Measurements from ENCODE around the gene PHLDA3. TPM values are rescaled to one million over a fixed set of nuclear protein-coding genes. Genes with fewer than 3 reads are reported as not detected.

PHLDA3 gene
- total RNA-seq, 1 experiment from 2014 or later, result 22.1 TPM

DNA sequence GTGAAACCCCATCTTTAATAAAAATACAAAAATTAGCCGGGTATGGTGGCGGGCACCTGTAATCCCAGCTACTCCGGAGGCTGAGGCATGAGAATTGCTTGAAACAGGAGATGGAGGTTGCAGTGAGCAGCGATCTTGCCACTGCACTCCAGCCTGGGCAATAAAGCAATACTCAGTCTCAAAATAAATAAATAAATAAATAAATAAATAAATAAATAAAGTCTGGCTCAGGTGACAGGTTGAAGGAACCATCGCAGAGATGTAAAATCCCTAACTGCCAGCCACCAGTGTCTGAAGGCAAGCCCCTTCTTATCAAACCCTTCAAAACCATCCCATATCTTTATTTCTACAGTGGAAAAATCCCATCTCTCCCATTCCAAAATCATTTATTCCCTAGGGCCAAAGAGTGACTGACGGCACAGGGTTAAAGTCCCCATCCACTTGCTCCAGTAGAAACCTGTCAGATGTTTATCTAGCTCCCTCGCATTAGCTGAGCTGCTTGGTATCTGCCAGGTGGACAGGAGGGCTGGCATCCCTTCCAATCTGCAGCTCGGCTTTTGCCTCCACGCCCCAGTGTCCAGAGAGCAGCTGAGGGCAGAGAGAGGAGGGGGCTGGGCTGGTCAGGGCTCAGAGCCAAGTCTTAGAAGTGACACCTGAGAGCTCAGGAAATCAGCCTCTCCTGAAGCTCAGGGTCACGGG, 33.0 kb upstream of the PHLDA3 start:
- H4K20me1 ChIP-seq (ENCODE audit: insufficient read depth), result no peaks in the 10 kb centered on the region
- H3K4me2 ChIP-seq (ENCODE audit: low read length), result no peak overlapping the region
- H3K9ac ChIP-seq (ENCODE audit: low read length), result no peak overlapping the region
- ATAC-seq (no peak), DNase-seq (ENCODE audit: low read depth, low spot score) (no peak)
- H2AFZ ChIP-seq (ENCODE audit: low read depth, low read length, poor library complexity, severe bottlenecking), result no peak overlapping the region
- no peaks in the 10 kb centered on the region for H3K9me2 ChIP-seq (ENCODE audit: insufficient read depth)
- H3K27me3 ChIP-seq (ENCODE audit: insufficient read depth, low read length), result no peaks in the 10 kb centered on the region
- H3K9me3 ChIP-seq (ENCODE audit: control insufficient read depth in 1 of 2, insufficient read depth in 1 of 2, low read depth in 1 of 2, low read length in 2 of 2), result no peaks in the 10 kb centered on the region
- H3K36me3 ChIP-seq (ENCODE audit: control insufficient read depth in 1 of 2, insufficient read depth in 2 of 2, low read length in 2 of 2), result no peaks in the 10 kb centered on the region
- no TSS peak for BruUV-seq (replicated peaks)
- peaks cover 4 to 14% of the 10 kb centered on the region in 2 experiments; a peak in 3 of 4 replicates for H3K4me1 ChIP-seq (ENCODE audit: control insufficient read depth in 1 of 2, insufficient read depth in 2 of 2, low read length in 2 of 2)
- ChIA-PET CTCF (interaction anchor here (1.9 to 3.3 kb wide), 3 partner anchors 11 to 21 kb away, joined by 6 to 23 read pairs (median 14); no protein-coding TSS in a partner anchor), RAD21 (ENCODE audit: low non-redundant PET in 1 of 2, low total read pairs in 2 of 2, uncharacterized antibody in 2 of 2, unreplicated experiment in 2 of 2) (no interaction called here), POLR2A (interaction anchor here (0.9 kb wide), 1 partner anchor 13 kb away, joined by 3 read pairs; no protein-coding TSS in a partner anchor)
- peaks cover 6% of the 10 kb centered on the region; the same call in 1 of the 2 replicates for H3K79me2 ChIP-seq (ENCODE audit: insufficient read depth, low read length)
- H3K4me3 ChIP-seq (replicated peaks in 1 of 2; ENCODE audit: low read depth in 1 of 2, low read length in 2 of 2), result no peak overlapping the region
- H3K27ac ChIP-seq (ENCODE audit: low read depth, low read length), result no peak overlapping the region
- intact Hi-C loops (cut with micrococcal nuclease), result no loop called here
- TF ChIP-seq, protein P1, sequence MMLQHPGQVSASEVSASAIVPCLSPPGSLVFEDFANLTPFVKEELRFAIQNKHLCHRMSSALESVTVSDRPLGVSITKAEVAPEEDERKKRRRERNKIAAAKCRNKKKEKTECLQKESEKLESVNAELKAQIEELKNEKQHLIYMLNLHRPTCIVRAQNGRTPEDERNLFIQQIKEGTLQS (IDR thresholded peaks at IDR 0.05), result no peak
- TF ChIP-seq, protein P2, sequence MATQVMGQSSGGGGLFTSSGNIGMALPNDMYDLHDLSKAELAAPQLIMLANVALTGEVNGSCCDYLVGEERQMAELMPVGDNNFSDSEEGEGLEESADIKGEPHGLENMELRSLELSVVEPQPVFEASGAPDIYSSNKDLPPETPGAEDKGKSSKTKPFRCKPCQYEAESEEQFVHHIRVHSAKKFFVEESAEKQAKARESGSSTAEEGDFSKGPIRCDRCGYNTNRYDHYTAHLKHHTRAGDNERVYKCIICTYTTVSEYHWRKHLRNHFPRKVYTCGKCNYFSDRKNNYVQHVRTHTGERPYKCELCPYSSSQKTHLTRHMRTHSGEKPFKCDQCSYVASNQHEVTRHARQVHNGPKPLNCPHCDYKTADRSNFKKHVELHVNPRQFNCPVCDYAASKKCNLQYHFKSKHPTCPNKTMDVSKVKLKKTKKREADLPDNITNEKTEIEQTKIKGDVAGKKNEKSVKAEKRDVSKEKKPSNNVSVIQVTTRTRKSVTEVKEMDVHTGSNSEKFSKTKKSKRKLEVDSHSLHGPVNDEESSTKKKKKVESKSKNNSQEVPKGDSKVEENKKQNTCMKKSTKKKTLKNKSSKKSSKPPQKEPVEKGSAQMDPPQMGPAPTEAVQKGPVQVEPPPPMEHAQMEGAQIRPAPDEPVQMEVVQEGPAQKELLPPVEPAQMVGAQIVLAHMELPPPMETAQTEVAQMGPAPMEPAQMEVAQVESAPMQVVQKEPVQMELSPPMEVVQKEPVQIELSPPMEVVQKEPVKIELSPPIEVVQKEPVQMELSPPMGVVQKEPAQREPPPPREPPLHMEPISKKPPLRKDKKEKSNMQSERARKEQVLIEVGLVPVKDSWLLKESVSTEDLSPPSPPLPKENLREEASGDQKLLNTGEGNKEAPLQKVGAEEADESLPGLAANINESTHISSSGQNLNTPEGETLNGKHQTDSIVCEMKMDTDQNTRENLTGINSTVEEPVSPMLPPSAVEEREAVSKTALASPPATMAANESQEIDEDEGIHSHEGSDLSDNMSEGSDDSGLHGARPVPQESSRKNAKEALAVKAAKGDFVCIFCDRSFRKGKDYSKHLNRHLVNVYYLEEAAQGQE (IDR thresholded peaks at IDR 0.05; ENCODE audit: low read depth), result no peak
- TF ChIP-seq CBX3 (IDR thresholded peaks at IDR 0.05; ENCODE audit: low read depth) (no peak), EZH2phosphoT487 (IDR thresholded peaks at IDR 0.05; ENCODE audit: borderline replicate concordance) (no peak), TCF7L2 (IDR thresholded peaks at IDR 0.05; ENCODE audit: borderline replicate concordance, extremely low read depth, insufficient read depth, insufficient read length) (no peak), SIN3A (IDR thresholded peaks at IDR 0.05; ENCODE audit: low read depth) (no peak), SRF (IDR thresholded peaks at IDR 0.05; ENCODE audit: low read depth) (no peak), YY1 (IDR thresholded peaks at IDR 0.05; ENCODE audit: extremely low read depth, insufficient replicate concordance, low read depth, low read length) (no peak), ZNF274 (IDR thresholded peaks at IDR 0.05; ENCODE audit: low read depth, low read length) (no peak), ELF1 (IDR thresholded peaks at IDR 0.05; ENCODE audit: borderline replicate concordance, low read depth) (no peak), CEBPB (IDR thresholded peaks at IDR 0.05; ENCODE audit: low read depth) (no peak), EZH2 (IDR thresholded peaks at IDR 0.05) (no peak), POLR2A (IDR thresholded peaks at IDR 0.05; ENCODE audit: borderline replicate concordance, extremely low read depth, insufficient read depth, insufficient read length) (no peak), FOSL1 (IDR thresholded peaks at IDR 0.05; ENCODE audit: low read depth) (no peak), JUND (IDR thresholded peaks at IDR 0.05) (no peak), RAD21 (IDR thresholded peaks at IDR 0.05; ENCODE audit: low read depth) (no peak), EGR1 (IDR thresholded peaks at IDR 0.05; ENCODE audit: low read depth) (no peak)
- TF ChIP-seq, protein P3, sequence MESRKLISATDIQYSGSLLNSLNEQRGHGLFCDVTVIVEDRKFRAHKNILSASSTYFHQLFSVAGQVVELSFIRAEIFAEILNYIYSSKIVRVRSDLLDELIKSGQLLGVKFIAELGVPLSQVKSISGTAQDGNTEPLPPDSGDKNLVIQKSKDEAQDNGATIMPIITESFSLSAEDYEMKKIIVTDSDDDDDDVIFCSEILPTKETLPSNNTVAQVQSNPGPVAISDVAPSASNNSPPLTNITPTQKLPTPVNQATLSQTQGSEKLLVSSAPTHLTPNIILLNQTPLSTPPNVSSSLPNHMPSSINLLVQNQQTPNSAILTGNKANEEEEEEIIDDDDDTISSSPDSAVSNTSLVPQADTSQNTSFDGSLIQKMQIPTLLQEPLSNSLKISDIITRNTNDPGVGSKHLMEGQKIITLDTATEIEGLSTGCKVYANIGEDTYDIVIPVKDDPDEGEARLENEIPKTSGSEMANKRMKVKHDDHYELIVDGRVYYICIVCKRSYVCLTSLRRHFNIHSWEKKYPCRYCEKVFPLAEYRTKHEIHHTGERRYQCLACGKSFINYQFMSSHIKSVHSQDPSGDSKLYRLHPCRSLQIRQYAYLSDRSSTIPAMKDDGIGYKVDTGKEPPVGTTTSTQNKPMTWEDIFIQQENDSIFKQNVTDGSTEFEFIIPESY (IDR thresholded peaks at IDR 0.05; ENCODE audit: extremely low read depth, insufficient replicate concordance, low read length), result no peak
- TF ChIP-seq, protein P4, sequence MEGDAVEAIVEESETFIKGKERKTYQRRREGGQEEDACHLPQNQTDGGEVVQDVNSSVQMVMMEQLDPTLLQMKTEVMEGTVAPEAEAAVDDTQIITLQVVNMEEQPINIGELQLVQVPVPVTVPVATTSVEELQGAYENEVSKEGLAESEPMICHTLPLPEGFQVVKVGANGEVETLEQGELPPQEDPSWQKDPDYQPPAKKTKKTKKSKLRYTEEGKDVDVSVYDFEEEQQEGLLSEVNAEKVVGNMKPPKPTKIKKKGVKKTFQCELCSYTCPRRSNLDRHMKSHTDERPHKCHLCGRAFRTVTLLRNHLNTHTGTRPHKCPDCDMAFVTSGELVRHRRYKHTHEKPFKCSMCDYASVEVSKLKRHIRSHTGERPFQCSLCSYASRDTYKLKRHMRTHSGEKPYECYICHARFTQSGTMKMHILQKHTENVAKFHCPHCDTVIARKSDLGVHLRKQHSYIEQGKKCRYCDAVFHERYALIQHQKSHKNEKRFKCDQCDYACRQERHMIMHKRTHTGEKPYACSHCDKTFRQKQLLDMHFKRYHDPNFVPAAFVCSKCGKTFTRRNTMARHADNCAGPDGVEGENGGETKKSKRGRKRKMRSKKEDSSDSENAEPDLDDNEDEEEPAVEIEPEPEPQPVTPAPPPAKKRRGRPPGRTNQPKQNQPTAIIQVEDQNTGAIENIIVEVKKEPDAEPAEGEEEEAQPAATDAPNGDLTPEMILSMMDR (IDR thresholded peaks at IDR 0.05 in 2 of 3, conservative IDR thresholded peaks at IDR 0.05 in 1 of 3; ENCODE audit: borderline replicate concordance in 1 of 3, insufficient read depth in 1 of 3, low read depth in 2 of 3, low read length in 2 of 3), result no peak
- TF ChIP-seq, protein P5, sequence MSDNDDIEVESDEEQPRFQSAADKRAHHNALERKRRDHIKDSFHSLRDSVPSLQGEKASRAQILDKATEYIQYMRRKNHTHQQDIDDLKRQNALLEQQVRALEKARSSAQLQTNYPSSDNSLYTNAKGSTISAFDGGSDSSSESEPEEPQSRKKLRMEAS (IDR thresholded peaks at IDR 0.05), result no peak
